SU-DHL-6 (cell line): Measurements from ENCODE around the gene TAOK2.
"Not testable (repeated sequence)": the region's sequence is repeated elsewhere in the genome, so short reads cannot be mapped to it uniquely, and the experiment has no call there.

Source experiments
- H2AFZ ChIP-seq: fragments of 200-600 bp; sonication (generic); 2 replicates; pipeline ENCODE4 v1.6.1; 2014; ENCODE audit warnings: low read depth, mild to moderate bottlenecking, moderate library complexity, mixed read lengths, antibody characterized with exemption, low read length; ENCODE audit not compliant: severe bottlenecking
- H3F3A ChIP-seq: fragments of 200-600 bp; shearing (Covaris generic); 2 replicates; pipeline ENCODE4 v1.6.0; 2016; ENCODE audit warnings: antibody characterized with exemption, mild to moderate bottlenecking; ENCODE audit not compliant: insufficient read depth
- H3K27ac ChIP-seq: fragments of 200-600 bp; sonication (generic); 2 replicates; pipeline ENCODE4 v1.5.1; 2016; ENCODE audit warnings: low read depth, mild to moderate bottlenecking, low read length, moderate library complexity, mixed read lengths
- H3K27me3 ChIP-seq: fragments of 200-600 bp; sonication (generic), shearing (Covaris generic); 2 replicates; pipeline ENCODE4 v1.6.0; 2014; ENCODE audit warnings: mild to moderate bottlenecking, low read length
- H3K36me3 ChIP-seq: fragments of 200-600 bp; sonication (generic); 2 replicates; pipeline ENCODE4 v1.6.1; 2014; ENCODE audit warnings: mild to moderate bottlenecking, low read length, mixed read lengths
- H3K4me2 ChIP-seq: fragments of 300-600, 200-600 bp; shearing (Covaris generic), sonication (generic); 2 replicates; pipeline ENCODE4 v1.6.0; 2014; ENCODE audit warnings: low read length, low read depth, mild to moderate bottlenecking; ENCODE audit not compliant: poor library complexity, severe bottlenecking
- H3K4me3 ChIP-seq: fragments of 200-600 bp; sonication (generic); 2 replicates; pipeline ENCODE4 v1.5.1; 2014; ENCODE audit warnings: antibody characterized with exemption, low read length, mild to moderate bottlenecking, mixed read lengths; ENCODE audit not compliant: insufficient read depth, poor library complexity, severe bottlenecking
- H3K79me2 ChIP-seq: fragments of 200-600 bp; sonication (generic); 2 replicates; pipeline ENCODE4 v1.6.1; 2014; ENCODE audit warnings: mild to moderate bottlenecking, low read length, moderate library complexity; ENCODE audit not compliant: insufficient read depth
- H3K9ac ChIP-seq: fragments of 200-600 bp; sonication (generic); 2 replicates; pipeline ENCODE4 v1.7.0; 2014; ENCODE audit warnings: mild to moderate bottlenecking, low read length
- H3K9me2 ChIP-seq: fragments of 200-600 bp; sonication (generic); replicated peaks from 2 replicates; pipeline ENCODE4 v1.6.1; 2014; ENCODE audit warnings: low read length; ENCODE audit not compliant: insufficient read depth
- H3K9me3 ChIP-seq: fragments of 200-600 bp; sonication (generic); 2 replicates; pipeline ENCODE4 v1.6.1; 2014; ENCODE audit warnings: low read length, mixed read lengths; ENCODE audit not compliant: insufficient read depth
- H4K20me1 ChIP-seq: fragments of 200-600 bp; sonication (generic); 2 replicates; pipeline ENCODE4 v1.6.1; 2014; ENCODE audit warnings: low read depth, mild to moderate bottlenecking, antibody characterized with exemption, low read length, moderate library complexity, mixed read lengths
- CTCF ChIP-seq: fragments of 200-600 bp; sonication (generic); IDR thresholded peaks from one replicate; pipeline ENCODE4 v1.5.1; 2017; ENCODE audit warnings: antibody characterized with exemption, mild to moderate bottlenecking, low read length, moderate library complexity; ENCODE audit not compliant: insufficient read depth, poor library complexity, severe bottlenecking
- EZH2phosphoT487 ChIP-seq: fragments of 200-600 bp; sonication (generic), shearing (Covaris generic); conservative IDR thresholded peaks from 2 replicates; pipeline ENCODE4 v1.6.1; 2018; ENCODE audit warnings: mild to moderate bottlenecking, antibody characterized with exemption, low read length, moderate library complexity, mixed read lengths

Gene TAOK2

GRCh38 chr16:29926711-29927052 lies 47.0 kb upstream of the TAOK2 start:
- Histone ChIP-seq H4K20me1 (no peaks in the 10 kb centered on the region), H3F3A (no peaks in the 10 kb centered on the region), H3K36me3 (no peaks in the 10 kb centered on the region), H2AFZ (peak overlapping the region; percentile 83), H3K9me2 (no peaks in the 10 kb centered on the region), H3K9me3 (no peaks in the 10 kb centered on the region), H3K79me2 (peaks cover 14% of the 10 kb centered on the region), H3K27me3 (no peaks in the 10 kb centered on the region), H3K4me2 (peak overlapping the region; percentile 78), H3K4me3 (peak overlapping the region; percentile 59), H3K9ac (peak overlapping the region; percentile 80), H3K27ac (peak overlapping the region; percentile 46)
- TF ChIP-seq EZH2phosphoT487 (no peak), CTCF (no peak)

- Histone ChIP-seq H3K9me3 (no peaks in the 10 kb centered on the region), H3K4me2 (peak overlapping the region; percentile 78), H3K27me3 (no peaks in the 10 kb centered on the region), H3K79me2 (peaks cover 14% of the 10 kb centered on the region), H3K9me2 (no peaks in the 10 kb centered on the region), H3K27ac (no peak overlapping the region), H3K9ac (peak overlapping the region; percentile 80), H3K4me3 (peak overlapping the region; percentile 59), H3K36me3 (no peaks in the 10 kb centered on the region), H2AFZ (peak overlapping the region; percentile 83), H4K20me1 (no peaks in the 10 kb centered on the region), H3F3A (no peaks in the 10 kb centered on the region)
- TF ChIP-seq CTCF (no peak), EZH2phosphoT487 (no peak)
Observed at GRCh38 chr16:29927070-29927905, 46.4 kb upstream of the TAOK2 start.

- not testable (repeated sequence) for H3F3A ChIP-seq, H2AFZ ChIP-seq, H3K36me3 ChIP-seq, H3K79me2 ChIP-seq, H3K9ac ChIP-seq, H3K4me2 ChIP-seq, H4K20me1 ChIP-seq, H3K9me2 ChIP-seq, H3K27me3 ChIP-seq, H3K27ac ChIP-seq, H3K9me3 ChIP-seq, H3K4me3 ChIP-seq
Observed at GRCh38 chr16:29931750-29932149, 41.9 kb upstream of the TAOK2 start.

- no peak overlapping the region for H3K27ac ChIP-seq
- no peaks in the 10 kb centered on the region for H3K27me3 ChIP-seq
- TF ChIP-seq EZH2phosphoT487 (no peak), CTCF (no peak)
- no peaks in the 10 kb centered on the region for H3K36me3 ChIP-seq
- no peaks in the 10 kb centered on the region for H3K9me2 ChIP-seq
- H3K4me2 ChIP-seq: no peak overlapping the region
- H3K79me2 ChIP-seq: no peaks in the 10 kb centered on the region
- H3K9ac ChIP-seq: no peak overlapping the region
- no peaks in the 10 kb centered on the region for H4K20me1 ChIP-seq
- no peak overlapping the region for H2AFZ ChIP-seq
- H3K4me3 ChIP-seq: no peak overlapping the region
- no peaks in the 10 kb centered on the region for H3F3A ChIP-seq
- no peaks in the 10 kb centered on the region for H3K9me3 ChIP-seq
Observed at GRCh38 chr16:29940656-29941055, 33.0 kb upstream of the TAOK2 start.
